Fibroblast of skin of back (primary cell): ENCODE measurements around the gene TXNDC12.
"Not testable (repeated sequence)": the region's sequence is repeated elsewhere in the genome, so short reads cannot be mapped to it uniquely, and the experiment has no call there.

Experiments
- DNase-seq: peaks from one replicate; pipeline ENCODE4 v3.0.0-alpha.2; 2013

The TXNDC12 gene

DNA sequence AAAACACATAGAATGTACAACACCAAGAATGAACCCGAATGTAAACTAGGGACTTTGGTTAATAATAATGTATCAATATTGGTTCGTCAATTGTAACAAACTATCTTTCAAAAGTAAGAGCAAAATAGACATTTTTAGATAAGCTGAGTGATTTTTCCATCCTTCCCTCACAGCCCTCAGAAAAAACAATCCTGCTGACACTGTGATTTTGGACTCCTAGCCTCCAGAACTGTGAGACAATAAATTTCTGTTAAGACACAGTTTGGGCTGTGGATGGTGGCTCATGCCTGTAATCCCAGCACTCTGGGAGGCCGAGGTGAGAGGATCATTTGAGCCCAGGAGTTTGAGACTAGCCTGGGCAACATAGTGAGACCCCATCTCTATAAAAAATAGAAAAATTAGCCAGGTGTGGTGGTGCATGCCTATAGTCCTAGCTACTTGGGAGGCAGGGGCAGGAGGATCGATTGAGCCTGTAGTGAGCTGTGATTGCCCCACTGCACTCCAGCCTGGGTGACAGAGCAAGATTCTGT, 9.3 kb downstream of the TXNDC12 start:
- DNase-seq, result not testable (repeated sequence)

DNA sequence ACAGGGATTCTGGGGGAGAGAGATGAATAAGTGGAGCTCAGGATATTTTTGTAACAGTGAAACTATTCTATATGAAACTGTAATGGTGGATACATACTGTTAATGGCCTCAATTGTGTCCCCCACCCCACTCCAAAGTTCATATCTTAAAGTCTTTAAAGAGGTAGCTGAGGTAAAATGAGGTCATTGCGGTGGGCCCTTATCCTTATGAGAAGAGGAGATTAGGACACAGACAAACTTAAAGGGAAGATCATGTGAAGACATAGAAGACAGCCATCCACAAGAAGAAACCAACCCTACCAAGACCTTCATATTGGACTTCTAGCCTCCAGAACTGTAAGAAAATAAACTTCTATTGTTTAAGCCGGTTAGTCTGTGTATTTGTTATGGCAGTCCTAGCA, 9.8 kb downstream of the TXNDC12 start:
- no peak for DNase-seq

GRCh38 chr1:52041551-52042185, 13.3 kb downstream of the TXNDC12 start:
- no peak for DNase-seq

DNA sequence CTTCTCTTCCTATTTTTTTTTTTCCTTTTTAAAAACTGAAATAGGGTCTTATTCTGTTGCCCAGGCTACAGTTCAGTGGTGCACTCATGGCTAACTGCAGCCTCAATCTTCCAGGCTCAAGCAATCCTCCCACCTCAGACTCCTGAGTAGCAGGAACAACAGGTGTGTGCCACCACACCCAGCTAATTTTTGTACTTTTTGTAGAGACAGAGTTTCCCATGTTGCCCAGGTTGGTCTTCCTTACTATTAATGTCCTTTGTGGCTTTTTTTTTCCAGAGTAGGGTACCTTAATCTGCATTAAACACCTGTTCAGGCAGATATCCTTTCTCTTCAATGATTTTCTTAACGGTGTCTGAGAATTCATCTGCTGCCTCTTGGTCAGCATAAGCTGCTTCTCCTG, 17.1 kb downstream of the TXNDC12 start:
- no peak for DNase-seq

- no peak for DNase-seq
These were observed 17.6 kb downstream of the TXNDC12 start for GRCh38 chr1:52037402-52037814.

GRCh38 chr1:52034050-52034384, 21.0 kb downstream of the TXNDC12 start:
- DNase-seq, result no peak

GRCh38 chr1:52033190-52034049, 21.6 kb downstream of the TXNDC12 start, which contains the start of gene KTI12:
KTI12 (minus strand) TSS chr1:52033810; CDS start chr1:52033761, 49 bp downstream.
- peak; percentile 91 for DNase-seq

DNA sequence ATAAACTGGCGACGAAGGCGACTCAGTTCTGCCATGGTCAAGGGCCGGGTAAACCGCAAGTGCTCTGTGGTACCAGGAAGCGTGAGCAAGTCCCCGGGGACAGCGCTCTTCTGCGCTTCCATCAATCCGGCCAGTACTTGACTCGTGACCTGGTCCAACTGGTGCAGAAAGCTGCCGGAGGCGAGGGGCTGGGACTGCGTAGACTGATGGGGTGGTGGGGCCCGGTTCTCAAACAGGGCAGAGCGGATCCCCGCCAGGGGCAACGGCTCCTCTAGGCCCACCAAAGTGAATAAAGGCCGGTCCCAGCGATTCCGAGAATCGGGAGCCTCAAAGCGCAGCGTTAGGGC, 22.2 kb downstream of the TXNDC12 start:
- DNase-seq, result peak; percentile 60

GRCh38 chr1:52032124-52032784, 22.7 kb downstream of the TXNDC12 start:
- no peak for DNase-seq

DNA sequence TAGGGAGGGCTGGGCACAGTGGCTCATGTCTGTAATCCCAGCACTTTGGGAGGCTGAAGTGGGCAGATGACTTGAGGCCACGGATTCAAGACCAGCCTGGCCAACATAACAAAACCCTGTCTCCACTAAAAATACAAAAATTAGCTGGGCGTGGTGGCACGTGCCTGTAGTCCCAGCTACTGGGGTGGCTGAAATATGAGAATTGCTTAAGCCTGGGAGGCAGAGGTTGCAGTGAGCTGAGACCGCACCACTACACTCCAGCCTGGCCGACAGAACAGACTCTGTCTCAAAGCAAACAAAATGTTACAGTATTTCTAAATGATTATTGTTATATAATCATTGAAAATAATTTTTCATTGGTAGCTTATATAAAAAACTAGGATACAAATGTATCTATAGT, 26.2 kb downstream of the TXNDC12 start:
- not testable (repeated sequence) for DNase-seq

DNA sequence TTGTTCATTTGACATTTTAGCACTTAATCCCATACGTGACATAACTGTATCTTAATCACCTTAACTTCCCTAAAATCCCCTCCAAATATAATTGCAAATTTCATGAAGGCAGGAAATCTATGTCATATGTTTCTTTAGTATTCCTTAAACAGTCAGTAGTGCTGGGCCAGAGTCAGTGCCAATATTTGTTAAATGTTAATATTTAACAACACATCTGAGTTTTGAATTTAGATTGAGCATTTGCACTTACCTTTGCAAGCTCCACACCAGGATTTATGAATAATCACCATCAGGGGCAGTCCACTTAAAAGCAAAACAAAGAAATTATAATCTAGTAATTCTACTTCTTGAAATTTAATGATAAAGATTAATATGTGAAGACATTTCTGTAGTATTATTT, 26.7 kb downstream of the TXNDC12 start:
- no peak for DNase-seq

DNA sequence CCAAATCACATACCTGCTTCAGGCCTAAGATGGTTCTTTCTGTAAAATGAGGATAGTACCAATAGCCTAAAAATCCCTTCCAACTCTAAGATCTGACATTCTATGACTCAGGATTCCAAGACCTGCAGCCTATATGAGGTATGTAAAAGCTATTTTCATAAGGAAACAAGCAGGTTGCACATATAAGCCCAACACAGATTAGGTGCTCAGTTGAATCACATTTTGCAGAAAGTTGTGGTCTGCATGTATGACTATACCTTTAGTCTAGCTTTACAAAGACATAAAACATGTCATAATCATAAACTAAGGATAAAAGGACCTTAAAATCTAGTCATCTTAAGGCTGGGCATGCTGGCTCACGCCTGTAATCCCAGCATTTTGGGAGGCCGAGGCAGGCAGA, 28.7 kb downstream of the TXNDC12 start:
- no peak for DNase-seq

- DNase-seq, result no peak
These were observed 32.9 kb downstream of the TXNDC12 start for GRCh38 chr1:52022133-52022532.

DNA sequence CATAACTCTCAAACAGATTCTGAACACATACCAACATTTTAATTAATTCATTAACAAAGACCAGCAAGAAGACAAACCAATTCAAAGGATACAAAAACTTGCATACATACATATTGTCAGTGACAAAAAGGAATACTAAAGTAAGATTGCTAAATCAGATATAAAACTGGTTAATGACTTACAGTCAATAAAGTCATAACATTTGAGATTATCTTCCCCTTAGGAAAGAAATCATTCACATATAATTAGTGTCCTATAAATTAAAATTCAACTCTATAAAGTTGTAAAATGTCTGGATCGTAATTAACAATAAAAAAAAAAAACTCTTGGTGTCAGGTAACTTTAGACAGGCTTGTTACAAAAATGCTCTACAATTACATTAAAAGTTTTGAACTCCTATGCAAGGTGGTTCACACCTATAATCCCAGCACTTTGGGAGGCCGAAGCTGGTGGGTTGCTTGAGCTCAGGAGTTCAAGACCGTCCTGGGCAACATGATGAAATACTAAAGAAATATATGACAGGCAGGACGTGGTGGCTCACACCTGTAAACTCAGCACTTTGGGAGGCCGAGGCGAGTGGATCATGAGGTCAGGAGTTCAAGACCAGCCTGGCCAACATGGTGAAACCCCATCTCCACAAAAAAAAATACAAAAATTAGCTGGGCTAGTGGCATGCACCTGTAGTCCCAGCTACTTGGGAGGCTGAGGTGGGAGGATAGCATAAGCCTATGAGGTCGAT, 46.8 kb downstream of the TXNDC12 start:
- no peak for DNase-seq

DNA sequence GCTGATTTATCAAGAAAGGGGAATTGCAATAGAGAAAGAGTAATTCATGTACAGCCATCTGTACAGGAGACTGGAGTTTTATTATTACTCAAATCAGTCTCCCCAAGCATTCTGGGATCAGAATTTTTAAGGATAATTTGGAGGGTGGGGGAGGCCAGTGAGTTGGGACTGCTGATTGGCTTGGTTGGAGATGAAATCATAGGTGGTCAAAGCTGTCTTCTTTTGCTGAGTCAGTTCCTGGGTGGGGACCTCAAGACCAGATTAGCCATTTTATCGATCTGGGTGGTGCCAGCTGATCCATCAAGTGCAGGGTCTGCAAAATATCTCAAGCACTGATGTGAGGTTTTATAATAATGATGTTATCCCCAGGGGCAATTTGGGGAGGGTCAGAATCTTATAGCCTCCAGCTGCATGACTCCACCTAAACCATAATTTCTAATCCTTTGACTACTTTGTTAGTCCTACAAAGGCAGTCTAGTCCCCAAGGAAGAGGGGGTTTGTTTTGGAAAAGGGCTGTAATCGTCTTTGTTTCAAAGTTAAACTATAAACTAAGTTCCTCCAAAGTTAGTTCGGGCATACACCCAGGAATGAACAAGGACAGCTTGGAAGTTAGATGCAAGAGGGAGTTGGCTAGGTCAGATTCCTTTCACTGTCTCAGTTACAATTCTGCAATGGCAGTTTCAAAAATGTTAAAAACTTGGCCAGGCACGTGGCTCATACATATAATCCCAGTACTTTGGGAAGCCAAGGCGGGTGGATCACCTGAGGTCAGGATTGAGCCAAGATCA, 47.6 kb downstream of the TXNDC12 start:
- DNase-seq, result peak; percentile 48

GRCh38 chr1:52006081-52006553, 48.9 kb downstream of the TXNDC12 start:
- peak; percentile 26 for DNase-seq

- peak; percentile 98 for DNase-seq
These were observed 49.4 kb downstream of the TXNDC12 start for GRCh38 chr1:52005548-52005947.

- no peak for DNase-seq
These were observed 51.1 kb downstream of the TXNDC12 start for GRCh38 chr1:52003877-52004276.

DNA sequence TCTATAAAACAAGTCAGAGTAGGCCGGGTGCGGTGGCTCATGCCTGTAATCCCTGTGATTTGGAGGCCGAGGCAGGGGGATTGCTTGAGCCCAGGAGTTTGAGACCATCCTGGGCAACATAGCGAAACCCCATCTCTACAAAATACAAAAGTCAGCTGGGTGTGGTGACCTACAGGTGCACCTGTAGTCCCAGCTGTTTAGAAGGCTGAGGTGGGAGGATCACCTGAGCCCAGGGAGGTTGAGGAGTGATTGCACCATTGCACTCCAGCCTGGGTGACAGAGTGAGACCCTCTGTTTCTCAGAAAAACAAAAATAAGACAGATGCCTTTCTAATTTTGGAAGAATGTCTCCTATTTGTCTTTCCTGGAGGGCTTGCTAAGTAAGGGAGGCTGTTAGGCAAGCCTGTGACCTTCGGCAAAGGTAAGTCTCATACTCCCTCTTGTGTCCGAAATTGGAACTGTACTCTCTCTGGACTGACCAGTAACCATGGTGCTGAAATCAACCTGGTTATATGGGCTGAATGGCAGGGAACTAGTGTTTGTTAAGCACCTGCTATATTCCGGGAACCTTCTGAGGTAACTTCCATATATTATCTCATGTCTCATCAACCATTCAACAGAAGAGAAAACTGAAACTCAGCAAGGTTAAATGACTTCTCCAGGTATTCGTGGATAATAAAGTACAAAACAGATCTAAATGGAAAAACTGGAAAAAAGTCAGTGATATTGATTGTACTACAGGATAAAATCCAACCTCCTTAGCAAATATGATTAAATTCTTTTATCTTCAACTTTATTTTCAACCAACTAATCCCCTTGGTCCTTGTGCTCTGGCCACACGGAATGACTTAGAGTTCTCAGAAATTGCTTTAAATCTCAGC, 52.7 kb downstream of the TXNDC12 start:
- DNase-seq, result peak; percentile 86

- DNase-seq, result no peak
These were observed 56.3 kb downstream of the TXNDC12 start for GRCh38 chr1:51998701-51999100.

GRCh38 chr1:51997974-51998382, 57.0 kb downstream of the TXNDC12 start:
- no peak for DNase-seq
